Lower leg skin (tissue), 3 donors: ENCODE measurements around the gene GIMAP5.

ENCODE experiments used
- CTCF ChIP-seq, 3 donors: fragments of 450-650 bp; IDR thresholded peaks; one replicate each; pipeline ENCODE4 v1.5.1; 2016; ENCODE audit warnings: antibody characterized with exemption in 3 of 3, mild to moderate bottlenecking in 3 of 3, moderate library complexity in 2 of 3
- POLR2A ChIP-seq, 2 donors: fragments of 450-650 bp; IDR thresholded peaks; one replicate each; pipeline ENCODE4 v1.6.1; 2016 to 2017; ENCODE audit warnings: antibody characterized with exemption in 2 of 2, mild to moderate bottlenecking in 1 of 2, moderate library complexity in 1 of 2

GRCh38 chr7:150728011-150728410 is 9.2 kb upstream of the GIMAP5 start:
- TF ChIP-seq CTCF (IDR thresholded peaks at IDR 0.05) (no peak), POLR2A (IDR thresholded peaks at IDR 0.05) (no peak)
